Muscle layer of colon (tissue), 2 donors: ENCODE measurements around the gene DPF3.

Experiments used
- H3K27ac ChIP-seq: one replicate; pipeline ENCODE4 v1.7.0; 2013; ENCODE audit warnings: low read depth, mild to moderate bottlenecking, low read length, moderate library complexity
- H3K27me3 ChIP-seq, 2 donors: one replicate each; pipeline ENCODE4 v1.7.0; 2013; ENCODE audit warnings: low read length in 2 of 2, mild to moderate bottlenecking in 2 of 2; ENCODE audit not compliant: insufficient read depth in 2 of 2, control insufficient read depth in 1 of 2
- H3K36me3 ChIP-seq: one replicate; pipeline ENCODE4 v1.7.0; 2013; ENCODE audit warnings: mild to moderate bottlenecking, low read length; ENCODE audit not compliant: insufficient read depth
- H3K4me1 ChIP-seq: one replicate; pipeline ENCODE4 v1.7.0; 2013; ENCODE audit warnings: mild to moderate bottlenecking, low read length; ENCODE audit not compliant: insufficient read depth
- H3K4me3 ChIP-seq, 2 donors: one replicate each; pipeline ENCODE4 v1.7.0; 2013; ENCODE audit warnings: low read length in 2 of 2, low read depth in 1 of 2, mild to moderate bottlenecking in 1 of 2, moderate library complexity in 1 of 2
- H3K9ac ChIP-seq: one replicate; pipeline ENCODE4 v1.7.0; 2013; ENCODE audit warnings: low read length
- H3K9me3 ChIP-seq: one replicate; pipeline ENCODE4 v1.7.0; 2013; ENCODE audit warnings: mild to moderate bottlenecking, low read length
- donor health status: abdominal sarcoma.
- donor health status: Adenocarcinoma of cecum.

The DPF3 gene

GRCh38 chr14:72744416-72745120 is 149.3 kb downstream of the DPF3 start:
- Histone ChIP-seq H3K9ac (no peak overlapping the region), H3K36me3 (no peaks in the 10 kb centered on the region), H3K27ac (no peak overlapping the region), H3K27me3 (no peaks in the 10 kb centered on the region), H3K9me3 (no peaks in the 10 kb centered on the region), H3K4me1 (no peaks in the 10 kb centered on the region), H3K4me3 (no peak overlapping the region)

- Histone ChIP-seq H3K36me3 (no peaks in the 10 kb centered on the region), H3K4me3 (no peak overlapping the region), H3K4me1 (no peaks in the 10 kb centered on the region), H3K27ac (no peak overlapping the region), H3K9ac (no peak overlapping the region), H3K9me3 (no peaks in the 10 kb centered on the region), H3K27me3 (no peaks in the 10 kb centered on the region)
Measured at GRCh38 chr14:72743626-72744025, 150.3 kb downstream of the DPF3 start.

- no peaks in the 10 kb centered on the region for H3K27me3 ChIP-seq
- H3K9ac ChIP-seq = no peak overlapping the region
- H3K9me3 ChIP-seq = no peaks in the 10 kb centered on the region
- H3K4me3 ChIP-seq = no peak overlapping the region
- H3K27ac ChIP-seq = no peak overlapping the region
- H3K4me1 ChIP-seq = no peaks in the 10 kb centered on the region
- H3K36me3 ChIP-seq = no peaks in the 10 kb centered on the region
Measured at GRCh38 chr14:72742838-72743195, 151.1 kb downstream of the DPF3 start.

DNA sequence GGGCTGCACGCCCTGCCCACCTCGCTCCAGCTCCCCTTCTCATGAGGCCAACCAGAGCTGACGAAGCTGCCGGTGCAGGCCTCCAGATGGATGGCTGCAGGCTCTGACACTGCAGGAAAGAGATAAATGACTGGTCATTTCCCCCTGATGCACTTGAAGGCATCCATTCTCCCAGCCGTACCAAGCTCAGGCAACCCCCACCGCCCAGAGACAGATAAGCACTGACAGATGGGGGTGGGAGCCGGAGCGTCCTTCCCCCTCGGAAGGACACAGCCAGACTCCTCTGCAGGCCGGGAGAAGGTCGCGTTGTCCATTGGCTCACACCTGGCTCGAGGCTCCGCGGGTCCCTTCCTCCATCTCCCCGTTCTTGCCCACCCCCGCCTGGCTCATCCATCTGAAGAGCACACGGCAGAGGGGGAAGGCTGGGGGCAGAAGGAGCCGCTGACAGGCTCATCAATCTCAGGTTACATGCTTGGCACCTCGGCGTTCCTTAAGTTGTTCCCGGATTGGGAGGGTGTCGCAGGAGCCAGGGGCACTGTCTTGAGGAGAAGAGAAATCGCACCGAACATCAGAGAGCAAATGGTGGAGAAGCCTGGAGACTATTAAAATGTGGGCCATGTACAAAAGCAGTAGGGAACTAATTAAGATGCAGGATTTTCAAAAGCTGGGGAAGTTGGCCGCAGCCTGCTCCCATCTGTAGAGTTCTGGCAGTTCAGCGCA is 151.6 kb downstream of the DPF3 start:
- no peaks in the 10 kb centered on the region for H3K27me3 ChIP-seq
- H3K9ac ChIP-seq = no peak overlapping the region
- H3K36me3 ChIP-seq = no peaks in the 10 kb centered on the region
- H3K4me3 ChIP-seq = no peak overlapping the region
- H3K9me3 ChIP-seq = no peaks in the 10 kb centered on the region
- no peaks in the 10 kb centered on the region for H3K4me1 ChIP-seq
- H3K27ac ChIP-seq = no peak overlapping the region

GRCh38 chr14:72741826-72742117 is 152.1 kb downstream of the DPF3 start:
- H3K27ac ChIP-seq = no peak overlapping the region
- no peak overlapping the region for H3K9ac ChIP-seq
- H3K4me3 ChIP-seq = no peak overlapping the region
- H3K9me3 ChIP-seq = no peaks in the 10 kb centered on the region
- H3K27me3 ChIP-seq = no peaks in the 10 kb centered on the region
- H3K36me3 ChIP-seq = no peaks in the 10 kb centered on the region
- no peaks in the 10 kb centered on the region for H3K4me1 ChIP-seq

DNA sequence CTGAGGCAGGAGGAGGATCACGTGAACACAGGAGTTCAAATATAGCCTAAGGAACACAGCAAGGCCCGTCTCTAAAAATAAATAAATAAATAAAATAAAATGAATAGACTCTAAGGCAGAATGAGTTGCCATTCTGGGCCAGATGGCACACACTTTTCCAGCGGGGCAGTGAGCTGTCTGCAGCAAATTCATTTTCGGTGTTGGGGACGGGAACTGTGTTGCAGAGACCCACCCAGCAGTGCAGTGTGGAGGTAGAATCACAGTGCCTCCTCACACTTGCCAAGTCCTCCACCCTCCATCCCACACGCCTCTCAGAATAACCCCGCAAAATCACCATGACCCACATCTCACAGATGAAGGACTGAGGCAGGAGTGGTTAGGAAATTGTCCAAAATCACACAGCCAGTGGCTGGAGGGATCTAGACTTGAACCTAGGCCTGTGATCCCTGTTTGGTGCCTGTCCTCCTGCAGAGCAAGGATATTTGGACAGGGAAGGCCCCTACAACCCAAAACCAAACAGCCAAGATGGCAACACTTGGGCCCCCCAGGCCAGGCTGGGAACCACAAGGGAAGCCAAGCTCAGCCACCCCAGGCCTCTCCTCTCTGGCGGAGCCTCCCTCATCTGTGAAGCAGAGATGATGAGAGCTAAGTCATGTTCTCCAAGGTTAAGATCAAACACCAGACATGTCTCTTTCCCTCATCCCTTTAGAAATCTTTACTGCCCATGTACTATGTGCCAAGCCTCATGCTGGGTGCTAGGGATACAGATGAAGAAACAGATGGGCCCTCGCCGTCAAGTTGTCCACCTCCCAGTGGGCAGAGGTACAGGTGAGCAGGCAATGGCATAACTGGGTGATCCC is 152.7 kb downstream of the DPF3 start:
- Histone ChIP-seq H3K36me3 (no peaks in the 10 kb centered on the region), H3K4me1 (no peaks in the 10 kb centered on the region), H3K27ac (no peak overlapping the region), H3K9me3 (no peaks in the 10 kb centered on the region), H3K9ac (no peak overlapping the region), H3K27me3 (no peaks in the 10 kb centered on the region), H3K4me3 (no peak overlapping the region)

- H3K4me1 ChIP-seq = no peaks in the 10 kb centered on the region
- H3K9me3 ChIP-seq = no peaks in the 10 kb centered on the region
- H3K27me3 ChIP-seq = no peaks in the 10 kb centered on the region
- H3K4me3 ChIP-seq = no peak overlapping the region
- no peak overlapping the region for H3K9ac ChIP-seq
- H3K36me3 ChIP-seq = no peaks in the 10 kb centered on the region
- no peak overlapping the region for H3K27ac ChIP-seq
Measured at GRCh38 chr14:72740504-72740961, 153.4 kb downstream of the DPF3 start.

GRCh38 chr14:72739446-72740405 is 154.2 kb downstream of the DPF3 start:
- H3K27ac ChIP-seq = no peak overlapping the region
- H3K9me3 ChIP-seq = no peaks in the 10 kb centered on the region
- H3K36me3 ChIP-seq = no peaks in the 10 kb centered on the region
- no peaks in the 10 kb centered on the region for H3K27me3 ChIP-seq
- no peak overlapping the region for H3K4me3 ChIP-seq
- no peaks in the 10 kb centered on the region for H3K4me1 ChIP-seq
- no peak overlapping the region for H3K9ac ChIP-seq

- no peaks in the 10 kb centered on the region for H3K9me3 ChIP-seq
- no peaks in the 10 kb centered on the region for H3K27me3 ChIP-seq
- no peak overlapping the region for H3K27ac ChIP-seq
- H3K4me3 ChIP-seq = no peak overlapping the region
- H3K36me3 ChIP-seq = no peaks in the 10 kb centered on the region
- no peak overlapping the region for H3K9ac ChIP-seq
- no peaks in the 10 kb centered on the region for H3K4me1 ChIP-seq
Measured at GRCh38 chr14:72738161-72738611, 155.7 kb downstream of the DPF3 start.

- Histone ChIP-seq H3K27me3 (no peaks in the 10 kb centered on the region), H3K4me3 (no peak overlapping the region), H3K36me3 (no peaks in the 10 kb centered on the region), H3K9me3 (no peaks in the 10 kb centered on the region), H3K27ac (no peak overlapping the region), H3K9ac (no peak overlapping the region), H3K4me1 (no peaks in the 10 kb centered on the region)
Measured at GRCh38 chr14:72737560-72737943, 156.3 kb downstream of the DPF3 start.
